ENCODE data around the gene SACS. TPM values are rescaled to one million over a fixed set of nuclear protein-coding genes. Genes with fewer than 3 reads are reported as not detected.

Gene SACS
- total RNA-seq, 1 donor from 2014 or later, result 9.4 TPM

GRCh38 chr13:23350009-23350408, 83.5 kb downstream of the SACS start:
- H3K27ac ChIP-seq (replicated peaks), result no peak overlapping the region
- no peak for TF ChIP-seq CTCF (IDR thresholded peaks at IDR 0.05; ENCODE audit: borderline replicate concordance)
- intact Hi-C loops (cut with micrococcal nuclease), result no loop called here
- H3K4me3 ChIP-seq, result no peak overlapping the region
- no peak for DNase-seq
- peaks cover 31% of the 10 kb centered on the region for H3K36me3 ChIP-seq
- H3K9me3 ChIP-seq (replicated peaks), result no peaks in the 10 kb centered on the region
- no peaks in the 10 kb centered on the region for H3K27me3 ChIP-seq (ENCODE audit: low read depth)
- peaks cover 21% of the 10 kb centered on the region for H3K4me1 ChIP-seq

- no peak for TF ChIP-seq CTCF (IDR thresholded peaks at IDR 0.05; ENCODE audit: borderline replicate concordance)
- peaks cover 21% of the 10 kb centered on the region for H3K4me1 ChIP-seq
- no peak overlapping the region for H3K4me3 ChIP-seq
- H3K27me3 ChIP-seq (ENCODE audit: low read depth), result no peaks in the 10 kb centered on the region
- intact Hi-C loops (cut with micrococcal nuclease), result no loop called here
- no peak overlapping the region for H3K27ac ChIP-seq (replicated peaks)
- DNase-seq, result no peak
- peaks cover 25% of the 10 kb centered on the region for H3K36me3 ChIP-seq
- no peaks in the 10 kb centered on the region for H3K9me3 ChIP-seq (replicated peaks)
Measured at GRCh38 chr13:23349161-23349897, 84.2 kb downstream of the SACS start.

- H3K27ac ChIP-seq (replicated peaks), result peak overlapping the region; percentile 0
- intact Hi-C loops (cut with micrococcal nuclease), result no loop called here
Measured at GRCh38 chr13:23348262-23349127, 85.0 kb downstream of the SACS start.

GRCh38 chr13:23347601-23348000, 85.9 kb downstream of the SACS start:
- H3K9me3 ChIP-seq (replicated peaks), result no peaks in the 10 kb centered on the region
- intact Hi-C loops (cut with micrococcal nuclease), result no loop called here
- no peak for DNase-seq
- H3K27me3 ChIP-seq (ENCODE audit: low read depth), result no peaks in the 10 kb centered on the region
- TF ChIP-seq CTCF (IDR thresholded peaks at IDR 0.05; ENCODE audit: borderline replicate concordance), result no peak
- peaks cover 25% of the 10 kb centered on the region for H3K36me3 ChIP-seq
- no peak overlapping the region for H3K27ac ChIP-seq (replicated peaks)
- peaks cover 21% of the 10 kb centered on the region for H3K4me1 ChIP-seq
- H3K4me3 ChIP-seq, result no peak overlapping the region

More at GRCh38 chr13:23348262-23349127, 85.0 kb downstream of the SACS start:
- Histone ChIP-seq H3K4me1 (peaks cover 21% of the 10 kb centered on the region), H3K9me3 (replicated peaks) (no peaks in the 10 kb centered on the region), H3K36me3 (peaks cover 25% of the 10 kb centered on the region), H3K4me3 (no peak overlapping the region), H3K27me3 (ENCODE audit: low read depth) (no peaks in the 10 kb centered on the region)
- TF ChIP-seq CTCF (IDR thresholded peaks at IDR 0.05; ENCODE audit: borderline replicate concordance), result peak; percentile 34
- DNase-seq, result no peak

- no peak for DNase-seq
- H3K27me3 ChIP-seq (ENCODE audit: low read depth), result no peaks in the 10 kb centered on the region
- no peak overlapping the region for H3K27ac ChIP-seq (replicated peaks)
- peaks cover 36% of the 10 kb centered on the region for H3K36me3 ChIP-seq
- no peak for TF ChIP-seq CTCF (IDR thresholded peaks at IDR 0.05; ENCODE audit: borderline replicate concordance)
- intact Hi-C loops (cut with micrococcal nuclease), result no loop called here
- H3K9me3 ChIP-seq (replicated peaks), result no peaks in the 10 kb centered on the region
- peaks cover 16% of the 10 kb centered on the region for H3K4me1 ChIP-seq
- no peak overlapping the region for H3K4me3 ChIP-seq
Measured at GRCh38 chr13:23344931-23345595, 88.4 kb downstream of the SACS start.

Data from left ventricle myocardium inferior (tissue), 1 donor.